HCT116 (cell line): ENCODE measurements around the gene PCCB. TPM values are rescaled to one million over a fixed set of nuclear protein-coding genes. Genes with fewer than 3 reads are reported as not detected.

Source experiments
- ATAC-seq: fragments of 200-7000 bp; cut with Tn5 transposase; 2 replicates; pipeline ENCODE4 v1.9.1; 2020; ENCODE audit warnings: mild to moderate bottlenecking, moderate library complexity
- BruUV-seq: library from RNA; stranded (reverse); fragments of 400-500 nt; replicated peaks from 2 replicates; lab custom pipeline; 2021; lab: Mats Ljungman, UMichigan
- CTCF ChIA-PET: fragments of 300-600 bp; sonication (Branson Sonifier 250); formaldehyde crosslinking; loops from one replicate; lab custom pipeline; 2021; ENCODE audit warnings: antibody characterized with exemption; lab: Charles Lee
- POLR2A ChIA-PET: fragments of 300-600, 350-600 bp; sonication (Branson Sonifier 250); formaldehyde crosslinking; loops from one replicate; lab custom pipeline; 2021; ENCODE audit warnings: antibody characterized with exemption; lab: Charles Lee
- RAD21 ChIA-PET, 2 experiments: fragments of 300-600 bp; sonication (Branson Sonifier 250); formaldehyde crosslinking; loops; one replicate each; lab custom pipeline; 2023; ENCODE audit warnings: low total read pairs in 2 of 2; ENCODE audit not compliant: uncharacterized antibody in 2 of 2, unreplicated experiment in 2 of 2, low non-redundant PET in 1 of 2; lab: Charles Lee
- DNase-seq: peaks from one replicate; pipeline ENCODE4 v3.0.0-alpha.2; 2010; ENCODE audit warnings: low read depth, low spot score
- H2AFZ ChIP-seq: fragments of 200-600 bp; shearing (Covaris generic), sonication (generic); 2 replicates; pipeline ENCODE4 v1.6.1; 2017; ENCODE audit warnings: low read depth, mixed run types, mixed read lengths, antibody characterized with exemption, low read length; ENCODE audit not compliant: poor library complexity, severe bottlenecking
- H3K27ac ChIP-seq: 2 replicates; pipeline ENCODE4 v1.5.1; 2012; ENCODE audit warnings: low read depth, low read length
- H3K27me3 ChIP-seq: fragments of 200-600 bp; sonication (generic); 2 replicates; pipeline ENCODE4 v1.6.1; 2016; ENCODE audit warnings: mixed run types, low read length, mixed read lengths; ENCODE audit not compliant: insufficient read depth
- H3K36me3 ChIP-seq, 2 experiments: fragments of 200-500 bp in 1 of 2; fragments of 200-600 bp in 1 of 2; sonication (Bioruptor generic) in 1 of 2; sonication (generic) in 1 of 2; 2 replicates each; pipeline versions ENCODE4 v1.5.1 to v1.6.1; 2014 to 2016; ENCODE audit warnings: low read length in 2 of 2, inconsistent platforms in 1 of 2, mixed read lengths in 1 of 2, mixed run types in 1 of 2; ENCODE audit not compliant: insufficient read depth in 2 of 2, control insufficient read depth in 1 of 2
- H3K4me1 ChIP-seq, 2 experiments: fragments of 200-600 bp in 1 of 2; sonication (generic) in 1 of 2; 2 replicates each; pipeline versions ENCODE4 v1.5.1 to v1.6.1; 2012 to 2017; ENCODE audit warnings: low read length in 2 of 2, inconsistent platforms in 1 of 2, mild to moderate bottlenecking in 1 of 2, mixed read lengths in 1 of 2, mixed run types in 1 of 2, moderate library complexity in 1 of 2; ENCODE audit not compliant: insufficient read depth in 2 of 2, control insufficient read depth in 1 of 2
- H3K4me2 ChIP-seq: fragments of 200-600 bp; sonication (generic); 2 replicates; pipeline ENCODE4 v1.6.1; 2017; ENCODE audit warnings: mixed run types, low read length, mixed read lengths
- H3K4me3 ChIP-seq, 2 experiments: fragments of 200-600 bp in 1 of 2; sonication (generic) in 1 of 2; replicated peaks in 1 of 2; 2 replicates each; pipeline ENCODE4 v1.5.1; 2011 to 2016; ENCODE audit warnings: low read length in 2 of 2, control low read depth in 1 of 2, low read depth in 1 of 2, mild to moderate bottlenecking in 1 of 2, mixed read lengths in 1 of 2, mixed run types in 1 of 2
- H3K79me2 ChIP-seq: fragments of 200-600 bp; sonication (generic); 2 replicates; pipeline ENCODE4 v1.6.1; 2017; ENCODE audit warnings: mild to moderate bottlenecking, mixed run types, low read length, moderate library complexity, mixed read lengths; ENCODE audit not compliant: insufficient read depth
- H3K9ac ChIP-seq: fragments of 200-600 bp; sonication (generic); 2 replicates; pipeline ENCODE4 v1.6.1; 2016; ENCODE audit warnings: low read length, mixed read lengths
- H3K9me2 ChIP-seq: fragments of 200-600 bp; sonication (generic), shearing (Covaris generic); 2 replicates; pipeline ENCODE4 v1.6.1; 2017; ENCODE audit warnings: mixed run types, mild to moderate bottlenecking, moderate library complexity; ENCODE audit not compliant: insufficient read depth
- H3K9me3 ChIP-seq, 2 experiments: fragments of 200-500 bp in 1 of 2; fragments of 200-600 bp in 1 of 2; sonication (Bioruptor generic) in 1 of 2; sonication (generic) in 1 of 2; 2 replicates each; pipeline ENCODE4 v1.6.1; 2014 to 2017; ENCODE audit warnings: low read length in 2 of 2, mixed read lengths in 2 of 2, inconsistent platforms in 1 of 2, low read depth in 1 of 2, mild to moderate bottlenecking in 1 of 2, mixed run types in 1 of 2, moderate library complexity in 1 of 2; ENCODE audit not compliant: control insufficient read depth in 1 of 2, insufficient read depth in 1 of 2
- H4K20me1 ChIP-seq: fragments of 200-600 bp; sonication (generic), shearing (Covaris generic); 2 replicates; pipeline ENCODE4 v1.6.1; 2017; ENCODE audit warnings: mixed run types, mild to moderate bottlenecking, moderate library complexity; ENCODE audit not compliant: insufficient read depth
- CTCF ChIP-seq, 3 experiments: fragments of 200-600 bp in 1 of 3; sonication (generic) in 1 of 3; IDR thresholded peaks in 2 of 3; conservative IDR thresholded peaks in 1 of 3; 2 replicates each; pipeline ENCODE4 v1.5.1; 2012 to 2017; ENCODE audit warnings: low read depth in 2 of 3, low read length in 2 of 3, antibody characterized with exemption in 1 of 3, borderline replicate concordance in 1 of 3, control low read depth in 1 of 3, mild to moderate bottlenecking in 1 of 3, mixed read lengths in 1 of 3, mixed run types in 1 of 3, moderate library complexity in 1 of 3; ENCODE audit not compliant: insufficient read depth in 1 of 3
- ELF1 ChIP-seq: IDR thresholded peaks from 2 replicates; pipeline ENCODE4 v1.6.1; 2012; ENCODE audit warnings: low read depth, borderline replicate concordance
- EZH2phosphoT487 ChIP-seq: fragments of 200-600 bp; IDR thresholded peaks from 2 replicates; pipeline ENCODE4 v1.6.1; 2018; ENCODE audit warnings: antibody characterized with exemption, borderline replicate concordance
- FOSL1 ChIP-seq: IDR thresholded peaks from 2 replicates; pipeline ENCODE4 v1.6.1; 2012; ENCODE audit warnings: low read depth
- JUND ChIP-seq: IDR thresholded peaks from 2 replicates; pipeline ENCODE4 v1.6.1; 2012
- POLR2A ChIP-seq: IDR thresholded peaks from 2 replicates; pipeline ENCODE4 v1.7.0; 2011; ENCODE audit warnings: borderline replicate concordance; ENCODE audit not compliant: insufficient read depth, insufficient read length; ENCODE audit errors: extremely low read depth
- POLR2AphosphoS5 ChIP-seq: IDR thresholded peaks from 2 replicates; pipeline ENCODE4 v1.6.1; 2011; ENCODE audit warnings: mild to moderate bottlenecking, low read depth, low read length, moderate library complexity
- RAD21 ChIP-seq: IDR thresholded peaks from 2 replicates; pipeline ENCODE4 v1.6.1; 2012; ENCODE audit warnings: low read depth, mild to moderate bottlenecking
- REST ChIP-seq: IDR thresholded peaks from 2 replicates; pipeline ENCODE4 v1.6.1; 2012; ENCODE audit warnings: low read depth
- SP1 ChIP-seq: IDR thresholded peaks from 2 replicates; pipeline ENCODE4 v1.6.1; 2012; ENCODE audit warnings: low read depth
- SRF ChIP-seq: IDR thresholded peaks from 2 replicates; pipeline ENCODE4 v1.6.1; 2012; ENCODE audit warnings: low read depth
- TCF7L2 ChIP-seq: IDR thresholded peaks from 2 replicates; pipeline ENCODE4 v1.7.0; 2011; ENCODE audit warnings: borderline replicate concordance, inconsistent platforms; ENCODE audit not compliant: insufficient read depth, insufficient read length; ENCODE audit errors: extremely low read depth
- YY1 ChIP-seq: IDR thresholded peaks from 2 replicates; pipeline ENCODE4 v1.6.1; 2011; ENCODE audit warnings: low read length, low read depth, moderate library complexity, mild to moderate bottlenecking; ENCODE audit not compliant: insufficient replicate concordance; ENCODE audit errors: extremely low read depth
- ZFX ChIP-seq: fragments of 450-650 bp; IDR thresholded peaks from 2 replicates; pipeline ENCODE4 v1.6.1; 2017
- ZNF274 ChIP-seq: fragments of 200-500 bp; sonication (Bioruptor generic); IDR thresholded peaks from 2 replicates; pipeline ENCODE4 v1.6.1; 2014; ENCODE audit warnings: mild to moderate bottlenecking, low read depth, low read length, inconsistent platforms
- intact Hi-C: fragments of 100-400 bp; cut with micrococcal nuclease; formaldehyde crosslinking; loops from 2 replicates; pipeline ENCODE4 v1.10.0; 2022
- total RNA-seq: library from RNA; stranded (reverse); gene quantifications from one replicate; pipeline ENCODE4 v1.2.1, GENCODE V29; 2021; ENCODE audit not compliant: unreplicated experiment
- TF ChIP-seq, protein P1 (sequence below): IDR thresholded peaks from 2 replicates; pipeline ENCODE4 v1.6.1; 2011; ENCODE audit warnings: mild to moderate bottlenecking, low read length, moderate library complexity; ENCODE audit not compliant: insufficient replicate concordance; ENCODE audit errors: extremely low read depth
- TF ChIP-seq, protein P2 (sequence below): IDR thresholded peaks from 2 replicates; pipeline ENCODE4 v1.6.1; 2012

PCCB gene
- total RNA-seq, 1 experiment from 2014 or later, result 48.9 TPM

DNA sequence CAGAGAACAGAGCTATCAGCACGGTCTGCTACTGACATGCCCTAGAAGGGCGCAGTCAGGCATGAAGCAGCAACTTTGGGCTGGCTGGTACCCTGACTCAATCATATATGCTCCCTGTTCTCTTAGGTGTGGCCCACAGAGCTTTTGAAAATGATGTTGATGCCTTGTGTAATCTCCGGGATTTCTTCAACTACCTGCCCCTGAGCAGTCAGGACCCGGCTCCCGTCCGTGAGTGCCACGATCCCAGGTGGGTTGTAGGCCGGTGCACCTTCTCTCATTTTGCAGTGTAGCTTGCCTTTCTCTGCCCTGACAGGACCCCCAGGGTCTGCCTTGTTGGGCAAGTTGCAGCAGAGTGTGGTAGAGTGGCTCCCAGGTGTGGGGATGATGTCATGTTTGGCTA lies 47.7 kb downstream of the PCCB start:
- no peak for ATAC-seq
- Histone ChIP-seq H3K4me3 (no peak overlapping the region), H3K36me3 (peaks cover 4 to 10% of the 10 kb centered on the region in 2 experiments; a peak in 2 of 4 replicates), H3K9me3 (no peaks in the 10 kb centered on the region), H4K20me1 (no peaks in the 10 kb centered on the region), H3K79me2 (no peaks in the 10 kb centered on the region), H3K9me2 (no peaks in the 10 kb centered on the region), H3K9ac (no peak overlapping the region), H3K4me2 (no peak overlapping the region), H3K27me3 (no peaks in the 10 kb centered on the region), H2AFZ (no peak overlapping the region), H3K4me1 (no peaks in the 10 kb centered on the region), H3K27ac (no peak overlapping the region)
- TF ChIP-seq EZH2phosphoT487 (no peak), FOSL1 (no peak), POLR2A (no peak), ELF1 (no peak), REST (no peak), ZFX (no peak), RAD21 (no peak), SP1 (no peak), SRF (no peak), ZNF274 (no peak), TCF7L2 (no peak), YY1 (no peak), POLR2AphosphoS5 (no peak), CTCF (IDR thresholded peaks at IDR 0.05 in 2 of 3, conservative IDR thresholded peaks at IDR 0.05 in 1 of 3; ENCODE audit: borderline replicate concordance in 1 of 3, insufficient read depth in 1 of 3, low read depth in 2 of 3, low read length in 2 of 3) (no peak), JUND (no peak)
- TF ChIP-seq, protein P1, sequence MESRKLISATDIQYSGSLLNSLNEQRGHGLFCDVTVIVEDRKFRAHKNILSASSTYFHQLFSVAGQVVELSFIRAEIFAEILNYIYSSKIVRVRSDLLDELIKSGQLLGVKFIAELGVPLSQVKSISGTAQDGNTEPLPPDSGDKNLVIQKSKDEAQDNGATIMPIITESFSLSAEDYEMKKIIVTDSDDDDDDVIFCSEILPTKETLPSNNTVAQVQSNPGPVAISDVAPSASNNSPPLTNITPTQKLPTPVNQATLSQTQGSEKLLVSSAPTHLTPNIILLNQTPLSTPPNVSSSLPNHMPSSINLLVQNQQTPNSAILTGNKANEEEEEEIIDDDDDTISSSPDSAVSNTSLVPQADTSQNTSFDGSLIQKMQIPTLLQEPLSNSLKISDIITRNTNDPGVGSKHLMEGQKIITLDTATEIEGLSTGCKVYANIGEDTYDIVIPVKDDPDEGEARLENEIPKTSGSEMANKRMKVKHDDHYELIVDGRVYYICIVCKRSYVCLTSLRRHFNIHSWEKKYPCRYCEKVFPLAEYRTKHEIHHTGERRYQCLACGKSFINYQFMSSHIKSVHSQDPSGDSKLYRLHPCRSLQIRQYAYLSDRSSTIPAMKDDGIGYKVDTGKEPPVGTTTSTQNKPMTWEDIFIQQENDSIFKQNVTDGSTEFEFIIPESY, result no peak
- TF ChIP-seq, protein P2, sequence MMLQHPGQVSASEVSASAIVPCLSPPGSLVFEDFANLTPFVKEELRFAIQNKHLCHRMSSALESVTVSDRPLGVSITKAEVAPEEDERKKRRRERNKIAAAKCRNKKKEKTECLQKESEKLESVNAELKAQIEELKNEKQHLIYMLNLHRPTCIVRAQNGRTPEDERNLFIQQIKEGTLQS, result no peak
- intact Hi-C loops, result no loop called here
- ChIA-PET POLR2A (no interaction called here), CTCF (no interaction called here), RAD21 (no interaction called here)
- no TSS peak for BruUV-seq
- no peak for DNase-seq
